HEK293 (cell line): ENCODE results near the gene NXN.

Source experiments
- BCL11A ChIP-seq: fragments of 450-650 bp; formaldehyde crosslinking; IDR thresholded peaks from 2 replicates; pipeline ENCODE4 v1.5.1; 2016; ENCODE audit warnings: low read depth, missing biosample characterization, missing genetic modification characterization
- BCL11B ChIP-seq: fragments of 450-650 bp; formaldehyde crosslinking; IDR thresholded peaks from 2 replicates; pipeline ENCODE4 v1.5.1; 2016; ENCODE audit warnings: low read depth, missing biosample characterization, missing genetic modification characterization
- GFI1B ChIP-seq: fragments of 450-650 bp; formaldehyde crosslinking; IDR thresholded peaks from 2 replicates; pipeline ENCODE4 v1.5.1; 2016; ENCODE audit warnings: missing biosample characterization, missing genetic modification characterization
- PRDM10 ChIP-seq: fragments of 450-650 bp; formaldehyde crosslinking; IDR thresholded peaks from 2 replicates; pipeline ENCODE4 v1.5.1; 2016; ENCODE audit warnings: missing biosample characterization, missing genetic modification characterization
- PRDM6 ChIP-seq: fragments of 450-650 bp; formaldehyde crosslinking; IDR thresholded peaks from 2 replicates; pipeline ENCODE4 v1.5.1; 2017; ENCODE audit warnings: missing biosample characterization, missing genetic modification characterization
- SALL2 ChIP-seq: fragments of 450-650 bp; formaldehyde crosslinking; IDR thresholded peaks from 2 replicates; pipeline ENCODE4 v1.5.0; 2017; ENCODE audit warnings: missing biosample characterization, mild to moderate bottlenecking, missing genetic modification characterization, borderline replicate concordance
- SETDB1 ChIP-seq: IDR thresholded peaks from one replicate; pipeline ENCODE4 v1.6.1; 2017; ENCODE audit warnings: mild to moderate bottlenecking, low read length, moderate library complexity, mixed read lengths; ENCODE audit not compliant: insufficient read length
- TSHZ1 ChIP-seq: fragments of 450-650 bp; formaldehyde crosslinking; IDR thresholded peaks from 2 replicates; pipeline ENCODE4 v1.5.1; 2016; ENCODE audit warnings: missing biosample characterization, missing genetic modification characterization, borderline replicate concordance
- WT1 ChIP-seq: fragments of 450-650 bp; formaldehyde crosslinking; IDR thresholded peaks from 2 replicates; pipeline ENCODE4 v1.5.1; 2016; ENCODE audit warnings: missing biosample characterization, missing genetic modification characterization
- ZBTB17 ChIP-seq: fragments of 450-650 bp; formaldehyde crosslinking; IDR thresholded peaks from 2 replicates; pipeline ENCODE4 v1.5.1; 2016; ENCODE audit warnings: missing biosample characterization, missing genetic modification characterization
- ZBTB20 ChIP-seq: fragments of 450-650 bp; formaldehyde crosslinking; IDR thresholded peaks from 2 replicates; pipeline ENCODE4 v1.5.1; 2016; ENCODE audit warnings: missing biosample characterization, missing genetic modification characterization
- ZNF10 ChIP-seq: fragments of 450-650 bp; formaldehyde crosslinking; IDR thresholded peaks from 2 replicates; pipeline ENCODE4 v1.5.1; 2017; ENCODE audit warnings: missing biosample characterization, missing genetic modification characterization
- ZNF140 ChIP-seq: fragments of 450-650 bp; formaldehyde crosslinking; IDR thresholded peaks from 2 replicates; pipeline ENCODE4 v1.5.1; 2016; ENCODE audit warnings: missing biosample characterization, missing genetic modification characterization
- ZNF169 ChIP-seq: fragments of 450-650 bp; formaldehyde crosslinking; IDR thresholded peaks from 2 replicates; pipeline ENCODE4 v1.5.1; 2016; ENCODE audit warnings: missing biosample characterization, missing genetic modification characterization
- ZNF221 ChIP-seq: fragments of 450-650 bp; formaldehyde crosslinking; IDR thresholded peaks from 2 replicates; pipeline ENCODE4 v1.5.1; 2017; ENCODE audit warnings: missing biosample characterization, missing genetic modification characterization, borderline replicate concordance
- ZNF274 ChIP-seq, 2 experiments: fragments of 200-500 bp in 1 of 2; fragments of 450-650 bp in 1 of 2; sonication (Bioruptor generic) in 1 of 2; formaldehyde crosslinking in 1 of 2; IDR thresholded peaks; 2 replicates each; pipeline versions ENCODE4 v1.5.1 to v1.6.1; 2014 to 2016; ENCODE audit warnings: borderline replicate concordance in 1 of 2, inconsistent platforms in 1 of 2, low read length in 1 of 2, missing biosample characterization in 1 of 2, missing genetic modification characterization in 1 of 2
- ZNF501 ChIP-seq: fragments of 450-650 bp; formaldehyde crosslinking; IDR thresholded peaks from 2 replicates; pipeline ENCODE4 v1.5.1; 2016; ENCODE audit warnings: missing biosample characterization, missing genetic modification characterization
- ZNF571 ChIP-seq: fragments of 450-650 bp; formaldehyde crosslinking; IDR thresholded peaks from 2 replicates; pipeline ENCODE4 v1.5.0; 2017; ENCODE audit warnings: missing biosample characterization, missing genetic modification characterization
- ZNF580 ChIP-seq: fragments of 450-650 bp; formaldehyde crosslinking; IDR thresholded peaks from 2 replicates; pipeline ENCODE4 v1.5.1; 2016; ENCODE audit warnings: missing biosample characterization, missing genetic modification characterization
- ZNF585B ChIP-seq: fragments of 450-650 bp; formaldehyde crosslinking; IDR thresholded peaks from 2 replicates; pipeline ENCODE4 v1.5.1; 2016; ENCODE audit warnings: missing biosample characterization, missing genetic modification characterization
- ZNF596 ChIP-seq: fragments of 450-650 bp; IDR thresholded peaks from 2 replicates; pipeline ENCODE4 v1.5.0; 2018; ENCODE audit warnings: missing biosample characterization, mild to moderate bottlenecking, missing genetic modification characterization, moderate library complexity
- ZNF623 ChIP-seq: fragments of 450-650 bp; formaldehyde crosslinking; IDR thresholded peaks from 2 replicates; pipeline ENCODE4 v1.5.1; 2016; ENCODE audit warnings: missing biosample characterization, missing genetic modification characterization
- ZNF629 ChIP-seq: fragments of 450-650 bp; formaldehyde crosslinking; IDR thresholded peaks from 2 replicates; pipeline ENCODE4 v1.5.1; 2017; ENCODE audit warnings: missing biosample characterization, missing genetic modification characterization
- ZNF639 ChIP-seq: fragments of 450-650 bp; formaldehyde crosslinking; IDR thresholded peaks from 2 replicates; pipeline ENCODE4 v1.5.1; 2016; ENCODE audit warnings: missing biosample characterization, missing genetic modification characterization
- ZNF830 ChIP-seq: fragments of 450-650 bp; IDR thresholded peaks from 2 replicates; pipeline ENCODE4 v1.5.0; 2018; ENCODE audit warnings: missing biosample characterization, missing genetic modification characterization, low read depth, mild to moderate bottlenecking, moderate library complexity
- ZSCAN5A ChIP-seq: fragments of 450-650 bp; formaldehyde crosslinking; IDR thresholded peaks from 2 replicates; pipeline ENCODE4 v1.5.1; 2016; ENCODE audit warnings: missing biosample characterization, missing genetic modification characterization

The NXN gene

GRCh38 chr17:965311-965989 lies 14.1 kb downstream of the NXN start (continued):
- TF ChIP-seq PRDM10 (tag by site-specific recombination), result peak; percentile 11; the same call in 1 of the 2 replicates
- TF ChIP-seq ZSCAN5A (tag by site-specific recombination), result no peak
- TF ChIP-seq ZNF274 (IDR thresholded peaks at IDR 0.05; ENCODE audit: low read length), result no peak
- no peak for TF ChIP-seq ZNF274 (tag by site-specific recombination; IDR thresholded peaks at IDR 0.05; ENCODE audit: borderline replicate concordance)
- no peak; the same call in 1 of the 2 replicates for TF ChIP-seq ZNF639 (tag by site-specific recombination)
- TF ChIP-seq TSHZ1, result no peak
- TF ChIP-seq PRDM6 (tag by site-specific recombination), result no peak
- TF ChIP-seq ZNF140, result no peak
- peak; percentile 72 for TF ChIP-seq ZNF580 (tag by site-specific recombination)
- peak; percentile 85 for TF ChIP-seq ZBTB17 (tag by site-specific recombination)
- no peak for TF ChIP-seq ZNF221 (tag by site-specific recombination)
- 0 out of 2 replicates have a peak, but pooled peaks have one; percentile 35 for TF ChIP-seq ZBTB20 (tag by site-specific recombination)
- TF ChIP-seq SALL2 (tag by site-specific recombination), result no peak
- no peak for TF ChIP-seq GFI1B (tag by site-specific recombination)
- TF ChIP-seq ZNF501 (tag by site-specific recombination), result 0 out of 2 replicates have a peak, but pooled peaks have one; percentile 30
- peak; percentile 38 for TF ChIP-seq SETDB1
- TF ChIP-seq ZNF585B (tag by site-specific recombination), result no peak
- no peak for TF ChIP-seq ZNF596 (tag by site-specific recombination)
- TF ChIP-seq ZNF629 (tag by site-specific recombination), result no peak; the same call in none of the 2 replicates
- TF ChIP-seq ZNF10 (tag by site-specific recombination), result 0 out of 2 replicates have a peak, but pooled peaks have one; percentile 10
- 0 out of 2 replicates have a peak, but pooled peaks have one; percentile 23 for TF ChIP-seq WT1
- no peak for TF ChIP-seq ZNF830 (tag by site-specific recombination)
- TF ChIP-seq BCL11B, result no peak
- TF ChIP-seq ZNF623 (tag by site-specific recombination), result no peak
- no peak for TF ChIP-seq ZNF169 (tag by site-specific recombination)
- no peak for TF ChIP-seq BCL11A (tag by site-specific recombination)
- TF ChIP-seq ZNF571 (tag by site-specific recombination), result no peak
